ENCODE measurements around the gene PIAS3. TPM values are rescaled to one million over a fixed set of nuclear protein-coding genes. Genes with fewer than 3 reads are reported as not detected.
A peak's percentile ranks its signal among the peaks of the same experiment; 100 is the strongest.

PIAS3 gene
- total and polyA plus RNA-seq, 2 donors from 2014 or later: 12.5 to 36.9 TPM

DNA sequence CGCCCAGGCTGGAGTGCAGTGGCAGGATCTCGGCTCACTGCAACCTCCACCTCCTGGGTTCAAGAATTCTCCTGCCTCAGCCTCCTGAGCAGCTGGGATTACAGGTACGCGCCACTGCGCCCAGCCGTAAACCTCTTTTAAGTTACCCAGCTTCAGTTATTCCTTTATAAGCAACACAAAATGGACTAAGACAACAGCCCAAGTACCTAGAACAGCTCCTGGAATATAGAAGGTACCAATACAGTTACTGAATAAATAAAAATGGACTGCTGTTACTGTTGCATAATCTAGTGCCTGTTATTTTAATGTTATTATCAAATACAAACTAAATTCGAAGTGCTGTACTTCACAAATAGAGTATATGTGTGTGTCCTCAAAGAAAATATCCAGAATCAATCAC is 52.0 kb downstream of the PIAS3 start:
- intact Hi-C loops (cut with DNase I): no loop called here

DNA sequence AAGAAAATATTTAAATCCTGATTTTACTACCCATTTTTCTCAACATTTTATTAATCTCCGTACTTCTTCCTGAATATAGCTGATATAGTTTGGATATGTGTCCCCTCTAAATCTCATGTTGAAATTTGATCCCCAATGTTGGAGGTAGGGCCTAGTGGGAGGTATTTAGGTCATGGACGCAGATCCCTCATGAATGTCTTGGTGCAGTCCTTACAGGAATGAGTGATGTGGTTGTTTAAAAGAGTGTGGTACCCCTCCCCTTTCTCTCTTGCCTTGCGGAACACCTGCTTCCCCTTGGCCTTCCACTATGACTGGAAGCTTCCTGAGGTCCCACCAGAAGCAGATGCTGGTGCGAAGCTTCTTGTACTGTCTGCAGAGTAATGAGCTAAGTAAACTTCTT is 52.5 kb downstream of the PIAS3 start:
- no peak for DNase-seq
- no peak overlapping the region for H3K27ac ChIP-seq (ENCODE audit: low read depth in 2 of 2, low read length in 2 of 2)
- no peaks in the 10 kb centered on the region for H3K9me3 ChIP-seq (ENCODE audit: control insufficient read depth in 2 of 3, insufficient read depth in 1 of 3, low read length in 3 of 3)
- no peak overlapping the region for H3K9ac ChIP-seq (ENCODE audit: low read length in 3 of 3)
- no peak for FAIRE-seq
- H3K36me3 ChIP-seq (ENCODE audit: control insufficient read depth in 2 of 3, insufficient read depth in 3 of 3, low read length in 3 of 3): no peaks in the 10 kb centered on the region
- TF ChIP-seq, protein P1, sequence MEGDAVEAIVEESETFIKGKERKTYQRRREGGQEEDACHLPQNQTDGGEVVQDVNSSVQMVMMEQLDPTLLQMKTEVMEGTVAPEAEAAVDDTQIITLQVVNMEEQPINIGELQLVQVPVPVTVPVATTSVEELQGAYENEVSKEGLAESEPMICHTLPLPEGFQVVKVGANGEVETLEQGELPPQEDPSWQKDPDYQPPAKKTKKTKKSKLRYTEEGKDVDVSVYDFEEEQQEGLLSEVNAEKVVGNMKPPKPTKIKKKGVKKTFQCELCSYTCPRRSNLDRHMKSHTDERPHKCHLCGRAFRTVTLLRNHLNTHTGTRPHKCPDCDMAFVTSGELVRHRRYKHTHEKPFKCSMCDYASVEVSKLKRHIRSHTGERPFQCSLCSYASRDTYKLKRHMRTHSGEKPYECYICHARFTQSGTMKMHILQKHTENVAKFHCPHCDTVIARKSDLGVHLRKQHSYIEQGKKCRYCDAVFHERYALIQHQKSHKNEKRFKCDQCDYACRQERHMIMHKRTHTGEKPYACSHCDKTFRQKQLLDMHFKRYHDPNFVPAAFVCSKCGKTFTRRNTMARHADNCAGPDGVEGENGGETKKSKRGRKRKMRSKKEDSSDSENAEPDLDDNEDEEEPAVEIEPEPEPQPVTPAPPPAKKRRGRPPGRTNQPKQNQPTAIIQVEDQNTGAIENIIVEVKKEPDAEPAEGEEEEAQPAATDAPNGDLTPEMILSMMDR (IDR thresholded peaks at IDR 0.05; ENCODE audit: borderline replicate concordance, extremely low read depth, insufficient read depth): no peak
- no peak overlapping the region for H3K4me3 ChIP-seq (ENCODE audit: low read length in 3 of 3)
- intact Hi-C loops (cut with DNase I): no loop called here
- H3K4me1 ChIP-seq (ENCODE audit: control insufficient read depth in 2 of 3, insufficient read depth in 2 of 3, low read depth in 1 of 3, low read length in 3 of 3): peaks cover 0 to 6% (median 3%) of the 10 kb centered on the region in 3 donors
- no peaks in the 10 kb centered on the region for H3K27me3 ChIP-seq (ENCODE audit: control insufficient read depth, insufficient read depth, low read length)

More for the DNA sequence above, 52.0 kb downstream of the PIAS3 start:
- H3K9ac ChIP-seq (ENCODE audit: low read length in 3 of 3): no peak overlapping the region
- FAIRE-seq: no peak
- no peaks in the 10 kb centered on the region for H3K36me3 ChIP-seq (ENCODE audit: control insufficient read depth in 2 of 3, insufficient read depth in 3 of 3, low read length in 3 of 3)
- H3K27ac ChIP-seq (ENCODE audit: low read depth in 2 of 2, low read length in 2 of 2): no peak overlapping the region
- H3K9me3 ChIP-seq (ENCODE audit: control insufficient read depth in 2 of 3, insufficient read depth in 1 of 3, low read length in 3 of 3): no peaks in the 10 kb centered on the region
- no peak for DNase-seq
- H3K27me3 ChIP-seq (ENCODE audit: control insufficient read depth, insufficient read depth, low read length): no peaks in the 10 kb centered on the region
- TF ChIP-seq, protein P1 (IDR thresholded peaks at IDR 0.05; ENCODE audit: borderline replicate concordance, extremely low read depth, insufficient read depth): no peak
- H3K4me1 ChIP-seq (ENCODE audit: control insufficient read depth in 2 of 3, insufficient read depth in 2 of 3, low read depth in 1 of 3, low read length in 3 of 3): peaks cover 0 to 6% (median 3%) of the 10 kb centered on the region in 3 donors
- H3K4me3 ChIP-seq (ENCODE audit: low read length in 3 of 3): no peak overlapping the region

DNA sequence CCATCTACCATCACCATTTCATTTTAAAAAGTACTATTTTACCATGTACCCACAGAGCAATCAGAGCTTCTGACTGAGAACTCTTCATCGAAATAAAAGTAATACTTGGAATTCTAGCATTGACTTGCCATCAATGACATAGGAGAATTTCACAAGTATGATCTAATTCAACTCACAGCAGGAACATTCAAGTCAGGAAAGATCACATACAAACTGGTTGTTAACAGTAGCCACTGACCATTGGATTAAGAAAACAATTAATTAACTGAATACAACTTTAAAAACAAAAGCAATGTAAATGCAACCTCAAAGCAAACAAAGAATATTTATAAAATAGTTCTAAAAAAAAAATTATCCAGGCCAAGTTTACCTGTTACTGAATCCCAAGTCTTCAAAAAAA is 53.8 kb downstream of the PIAS3 start:
- Histone ChIP-seq H3K4me3 (ENCODE audit: low read length in 3 of 3) (no peak overlapping the region), H3K9ac (ENCODE audit: low read length in 3 of 3) (no peak overlapping the region), H3K27me3 (ENCODE audit: control insufficient read depth, insufficient read depth, low read length) (no peaks in the 10 kb centered on the region), H3K27ac (ENCODE audit: low read depth in 2 of 2, low read length in 2 of 2) (no peak overlapping the region), H3K36me3 (ENCODE audit: control insufficient read depth in 2 of 3, insufficient read depth in 3 of 3, low read length in 3 of 3) (no peaks in the 10 kb centered on the region), H3K4me1 (ENCODE audit: control insufficient read depth in 2 of 3, insufficient read depth in 2 of 3, low read depth in 1 of 3, low read length in 3 of 3) (peaks cover 0 to 6% (median 3%) of the 10 kb centered on the region in 3 donors), H3K9me3 (ENCODE audit: control insufficient read depth in 2 of 3, insufficient read depth in 1 of 3, low read length in 3 of 3) (no peaks in the 10 kb centered on the region)
- intact Hi-C loops (cut with DNase I): no loop called here
- DNase-seq (no peak), FAIRE-seq (peak; percentile 6)
- TF ChIP-seq, protein P1 (IDR thresholded peaks at IDR 0.05; ENCODE audit: borderline replicate concordance, extremely low read depth, insufficient read depth): no peak

All from kidney (tissue), 14 donors.